Measurements from ENCODE around the gene PTBP3.
"Not testable (repeated sequence)": the region's sequence is repeated elsewhere in the genome, so short reads cannot be mapped to it uniquely, and the experiment has no call there.

Gene PTBP3, protein sequence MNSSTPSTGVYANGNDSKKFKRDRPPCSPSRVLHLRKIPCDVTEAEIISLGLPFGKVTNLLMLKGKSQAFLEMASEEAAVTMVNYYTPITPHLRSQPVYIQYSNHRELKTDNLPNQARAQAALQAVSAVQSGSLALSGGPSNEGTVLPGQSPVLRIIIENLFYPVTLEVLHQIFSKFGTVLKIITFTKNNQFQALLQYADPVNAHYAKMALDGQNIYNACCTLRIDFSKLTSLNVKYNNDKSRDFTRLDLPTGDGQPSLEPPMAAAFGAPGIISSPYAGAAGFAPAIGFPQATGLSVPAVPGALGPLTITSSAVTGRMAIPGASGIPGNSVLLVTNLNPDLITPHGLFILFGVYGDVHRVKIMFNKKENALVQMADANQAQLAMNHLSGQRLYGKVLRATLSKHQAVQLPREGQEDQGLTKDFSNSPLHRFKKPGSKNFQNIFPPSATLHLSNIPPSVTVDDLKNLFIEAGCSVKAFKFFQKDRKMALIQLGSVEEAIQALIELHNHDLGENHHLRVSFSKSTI

GRCh38 chr9:112332977-112333638, at the start of gene PTBP3:
PTBP3 (minus strand) TSS chr9:112333619; CDS start chr9:112297865, 35,754 bp downstream.
- DNase-seq, result no peak

DNA sequence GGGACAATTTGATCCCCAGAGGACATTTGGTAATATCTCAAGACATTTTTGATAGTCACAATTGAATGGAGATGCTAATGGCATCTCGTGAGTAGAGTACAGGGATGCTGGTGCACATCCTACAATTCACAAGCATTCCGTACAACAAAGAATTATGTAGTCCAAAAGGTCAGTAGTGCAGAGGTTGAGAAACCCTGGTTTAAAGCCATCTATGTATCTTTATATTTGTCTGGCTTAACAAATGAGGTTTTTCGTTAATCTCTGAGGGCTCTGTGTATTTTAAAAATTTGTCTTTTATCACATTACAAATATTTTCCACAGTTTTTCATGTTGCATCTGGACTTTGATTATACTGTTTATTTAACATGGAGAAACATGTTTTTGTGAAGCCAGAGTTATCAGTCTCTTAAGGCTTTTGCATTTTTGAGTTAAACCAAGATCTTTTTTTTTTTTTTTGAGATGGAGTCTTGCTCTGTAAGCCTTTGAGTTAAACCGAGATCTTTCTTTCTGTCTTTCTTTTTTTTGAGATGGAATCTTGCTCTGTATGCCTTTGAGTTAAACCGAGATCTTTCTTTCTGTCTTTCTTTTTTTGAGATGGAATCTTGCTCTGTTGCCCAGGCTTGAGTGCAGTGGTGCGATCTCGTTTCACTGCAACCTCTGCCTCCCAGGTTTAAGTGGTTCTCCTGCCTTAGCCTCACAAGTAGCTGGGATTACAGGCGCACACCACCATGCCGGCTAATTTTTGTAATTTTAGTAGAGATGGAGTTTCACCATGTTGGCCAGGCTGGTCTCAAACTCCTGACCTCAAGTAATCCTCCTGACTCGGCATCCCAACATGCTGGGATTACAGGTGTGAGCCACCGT, 49.3 kb upstream of the PTBP3 start:
- no peak for DNase-seq

- DNase-seq, result no peak
These were observed 48.6 kb upstream of the PTBP3 start for GRCh38 chr9:112382066-112382465.

DNA sequence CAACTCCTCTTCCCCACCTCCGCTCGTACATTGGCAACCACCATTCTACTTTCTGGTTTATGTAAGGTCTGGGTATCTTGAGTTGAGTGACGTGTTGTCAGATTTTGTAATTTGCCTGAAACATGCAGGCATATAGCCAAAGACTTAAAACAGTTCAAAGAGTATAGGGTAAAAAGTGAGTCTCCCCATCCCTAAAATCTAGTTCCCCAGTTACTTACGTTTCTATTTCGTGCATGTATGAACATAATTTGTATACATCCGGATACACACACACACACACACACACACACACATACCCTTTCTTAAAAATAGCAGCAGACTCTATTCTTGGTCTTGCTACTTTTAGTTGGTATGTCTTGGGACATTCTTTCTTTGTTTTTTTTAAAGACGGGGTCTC, 47.4 kb upstream of the PTBP3 start:
- DNase-seq, result no peak

DNA sequence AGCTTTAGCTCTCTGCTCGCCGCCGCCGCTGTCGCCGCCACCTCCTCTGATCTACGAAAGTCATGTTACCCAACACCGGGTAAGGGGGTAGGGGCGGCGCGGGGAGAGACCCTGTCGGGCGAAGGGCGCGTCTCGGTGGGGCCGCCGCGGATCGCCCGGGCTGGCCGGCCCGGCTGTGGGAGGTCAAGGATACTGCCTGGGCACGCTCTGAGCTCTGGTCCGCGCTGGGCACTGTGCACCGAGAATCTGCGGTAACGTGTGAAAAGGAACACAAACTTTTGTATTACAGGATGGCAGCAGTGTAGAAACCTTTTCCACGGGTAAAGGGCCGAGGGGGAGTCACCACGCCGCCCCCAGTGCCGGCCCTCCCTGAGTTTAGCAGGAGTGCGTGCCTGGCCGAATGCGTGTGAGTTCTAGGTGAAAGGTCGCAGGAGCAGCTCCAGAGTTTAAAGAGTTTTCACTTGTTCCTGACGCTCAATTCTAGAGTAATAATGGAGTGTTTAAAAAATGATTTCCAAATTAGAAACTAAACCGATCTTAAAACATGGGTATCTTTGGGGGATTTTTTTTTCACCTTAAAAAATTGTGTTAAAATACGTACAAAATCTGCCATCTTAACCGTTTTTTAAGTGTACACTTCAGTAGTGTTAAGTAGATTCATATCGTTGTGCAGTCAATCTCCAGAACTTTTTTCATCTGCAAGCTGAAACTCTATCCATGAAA, 46.8 kb upstream of the PTBP3 start, which contains the start of gene HSDL2:
Gene HSDL2, plus strand, starts transcription at position 7 of the 723 bp plus-strand sequence. Its CDS starts 56 bp downstream, at position 63.
- no peak for DNase-seq

- DNase-seq, result peak; percentile 79
These were observed 46.0 kb upstream of the PTBP3 start for GRCh38 chr9:112379177-112380101.

DNA sequence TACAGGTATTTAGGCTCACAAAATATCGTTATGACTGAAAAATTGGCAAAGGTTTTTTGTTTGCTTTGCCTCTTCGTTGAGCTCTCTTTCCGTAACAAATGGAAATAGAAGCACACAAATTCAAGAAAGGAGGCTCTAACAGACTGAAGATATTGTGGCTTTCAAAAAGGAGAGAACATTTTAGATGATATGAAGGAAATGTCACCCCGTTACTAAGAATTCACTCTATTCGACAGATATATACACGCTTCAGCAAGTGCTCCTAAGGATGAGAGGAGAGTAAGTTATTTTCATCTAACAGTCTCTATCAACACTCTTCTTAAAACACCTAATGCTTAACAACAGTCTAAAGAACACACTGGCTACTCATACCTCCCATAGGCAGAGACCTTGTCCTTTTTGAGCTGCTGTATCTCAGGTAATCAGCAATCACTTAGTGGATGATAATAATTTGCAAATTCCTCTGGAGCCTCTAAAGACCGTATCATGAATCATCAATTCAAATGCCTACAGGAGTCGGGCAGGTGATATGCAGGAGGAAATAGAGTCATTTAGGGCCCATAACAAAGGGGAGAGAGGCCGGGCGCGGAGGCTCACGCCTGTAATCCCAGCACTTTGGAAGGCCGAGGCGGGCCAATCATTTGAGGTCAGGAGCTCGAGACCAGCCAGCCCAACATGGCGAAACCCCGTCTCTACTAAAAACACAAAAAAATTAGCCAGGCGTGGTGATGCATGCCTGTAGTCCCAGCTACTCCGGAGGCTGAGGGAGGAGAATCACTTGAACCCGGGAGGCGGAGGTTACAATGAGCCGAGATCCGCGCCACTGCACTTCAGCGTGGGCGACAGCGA, 45.1 kb upstream of the PTBP3 start:
- no peak for DNase-seq

GRCh38 chr9:112377684-112378327, 44.4 kb upstream of the PTBP3 start:
- DNase-seq, result no peak

GRCh38 chr9:112377087-112377486, 43.7 kb upstream of the PTBP3 start:
- no peak for DNase-seq

DNA sequence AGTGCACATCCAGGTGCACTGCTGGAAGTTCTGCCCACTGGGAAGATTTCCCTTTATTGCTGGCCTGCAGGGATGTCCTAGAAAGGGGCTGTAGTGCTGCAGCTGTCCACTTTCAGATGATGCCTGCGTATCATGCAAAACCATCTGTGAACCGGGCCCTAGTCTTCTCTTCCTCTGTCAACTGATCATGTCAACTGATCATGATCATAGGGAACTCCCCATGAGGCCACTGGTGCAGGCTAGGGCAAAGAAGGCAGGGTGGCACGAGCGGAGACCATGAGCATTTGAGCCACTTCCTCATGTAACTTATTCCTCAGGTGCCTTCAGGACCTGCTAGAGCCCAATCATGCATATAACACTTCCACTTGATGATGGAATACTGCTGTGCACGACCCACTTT, 41.9 kb upstream of the PTBP3 start:
- DNase-seq, result no peak

- DNase-seq, result not testable (repeated sequence)
These were observed 40.8 kb upstream of the PTBP3 start for GRCh38 chr9:112374232-112374631.

DNA sequence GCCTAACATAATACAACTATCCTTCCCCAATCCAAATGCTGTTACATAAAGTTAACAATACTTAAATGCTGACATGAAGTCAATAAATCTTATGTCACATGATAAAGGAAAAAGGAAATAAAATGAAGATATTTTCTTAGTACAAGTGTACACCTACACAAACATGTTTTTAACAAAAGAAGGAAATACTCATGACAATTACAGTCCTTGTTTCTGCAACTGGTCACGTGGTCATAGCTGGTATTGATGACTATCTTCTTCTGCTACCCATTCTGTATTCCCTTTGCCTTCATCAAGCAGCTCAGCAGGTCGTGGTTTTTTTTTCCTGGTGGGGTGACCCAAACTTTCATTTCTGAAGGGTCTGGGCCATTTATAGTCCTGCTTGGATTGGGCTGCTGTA, 40.2 kb upstream of the PTBP3 start:
- DNase-seq, result not testable (repeated sequence)

DNA sequence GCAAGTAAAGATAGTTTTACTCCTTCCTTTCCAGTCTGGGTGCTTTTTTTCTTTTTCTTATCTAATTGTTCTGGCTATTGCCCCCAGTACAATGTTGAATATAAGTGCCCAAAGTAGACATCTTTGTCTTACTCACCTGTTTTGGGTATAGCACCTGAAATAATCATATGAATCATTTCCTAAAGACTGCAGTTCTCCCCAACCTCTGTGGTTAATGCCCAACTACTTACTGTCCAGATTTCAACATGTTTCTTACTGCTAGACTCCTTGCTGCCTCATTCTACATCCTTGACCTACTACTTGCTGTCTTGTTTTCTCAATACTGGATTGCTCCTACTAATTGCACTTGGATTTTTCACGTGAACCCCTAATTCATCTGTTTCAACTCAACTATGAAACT, 37.6 kb upstream of the PTBP3 start:
- no peak for DNase-seq

GRCh38 chr9:112369817-112370216, 36.4 kb upstream of the PTBP3 start:
- no peak for DNase-seq

DNA sequence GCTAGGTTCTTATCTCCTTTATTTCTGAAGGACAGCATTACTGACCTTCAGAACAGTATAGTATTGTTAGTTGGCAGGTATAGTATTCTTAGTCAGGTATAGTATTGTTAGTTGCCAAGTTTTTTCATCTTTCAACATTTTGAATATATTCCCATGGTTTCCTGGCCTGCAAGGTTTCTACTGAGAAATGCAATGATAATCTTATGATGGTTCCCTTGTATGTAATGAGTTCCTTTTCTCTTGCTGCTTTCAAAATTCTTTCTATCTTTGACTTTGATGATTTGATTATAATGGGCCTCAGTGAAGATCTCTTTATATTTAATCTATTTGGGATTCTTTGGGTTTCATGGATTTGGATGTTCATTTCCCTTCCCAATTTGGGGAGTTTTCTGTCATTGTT, 34.0 kb upstream of the PTBP3 start:
- DNase-seq, result no peak

DNA sequence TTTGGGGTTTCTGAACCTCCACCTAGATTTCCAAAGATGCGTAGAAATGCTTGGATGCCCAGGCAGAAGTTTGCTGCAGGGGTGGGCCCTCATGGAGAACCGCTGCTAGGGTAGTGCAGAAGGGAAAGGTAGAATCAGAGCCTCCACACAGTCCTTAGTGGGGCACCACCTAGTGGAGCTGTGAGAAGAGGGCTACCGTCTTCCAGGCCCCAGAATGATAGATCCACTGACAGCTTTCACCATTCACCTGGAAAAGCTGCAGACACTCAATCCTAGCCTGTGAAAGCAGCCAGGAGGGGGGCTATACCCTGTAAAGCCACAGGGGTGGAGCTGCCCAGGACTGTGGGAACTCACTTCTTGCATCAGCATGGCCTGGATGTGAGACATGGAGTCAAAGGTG, 33.2 kb upstream of the PTBP3 start:
- no peak for DNase-seq

- DNase-seq, result not testable (repeated sequence)
These were observed 31.8 kb upstream of the PTBP3 start for GRCh38 chr9:112365257-112365656.

GRCh38 chr9:112364761-112365160, 31.3 kb upstream of the PTBP3 start:
- no peak for DNase-seq

DNA sequence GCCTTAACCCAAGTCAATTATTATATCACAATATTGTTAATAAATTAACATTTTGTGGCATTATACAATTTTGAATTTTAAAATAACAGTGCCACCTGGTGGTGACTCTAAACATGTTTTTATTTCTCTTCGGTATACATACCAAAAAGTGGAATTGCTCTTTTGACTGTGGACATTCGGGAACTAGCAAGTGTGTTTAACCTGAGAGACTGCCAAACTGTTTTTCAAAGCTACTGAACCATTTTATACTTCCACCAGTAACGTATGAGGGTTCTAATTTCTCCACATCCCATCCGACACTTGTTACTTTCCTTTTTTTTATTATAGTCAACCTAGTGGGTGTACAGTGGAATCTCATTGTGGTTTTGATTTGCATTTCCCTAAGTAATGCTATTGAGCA, 28.2 kb upstream of the PTBP3 start:
- no peak for DNase-seq
